B cell (primary cell): ENCODE measurements around the gene PITRM1. TPM values are rescaled to one million over a fixed set of nuclear protein-coding genes. Genes with fewer than 3 reads are reported as not detected.

Source experiments
- ATAC-seq: fragments of 200-7000 bp; cut with Tn5 transposase; one replicate; pipeline ENCODE4 v1.10.0; 2021; ENCODE audit warnings: low read depth, mild to moderate bottlenecking, moderate number of reproducible peaks, moderate library complexity
- CTCF ChIA-PET: fragments of 350-600 bp; sonication (Branson Sonifier 250); formaldehyde crosslinking; loops from one replicate; lab custom pipeline; 2021; ENCODE audit warnings: antibody characterized with exemption, inconsistent platforms; lab: Charles Lee
- POLR2A ChIA-PET: fragments of 350-600 bp; sonication (Branson Sonifier 250); formaldehyde crosslinking; loops from one replicate; lab custom pipeline; 2021; ENCODE audit warnings: antibody characterized with exemption; lab: Charles Lee
- DNase-seq: peaks from one replicate; pipeline ENCODE4 v3.0.0; 2013
- H2AFZ ChIP-seq: 2 replicates; pipeline ENCODE4 v1.6.1; 2012; ENCODE audit warnings: mild to moderate bottlenecking, low read depth, low read length; ENCODE audit not compliant: insufficient read depth, poor library complexity, severe bottlenecking
- H3K27ac ChIP-seq, 2 donors: 1 replicate in 1 of 2; 2 replicates in 1 of 2; pipeline ENCODE4 v1.5.1; 2012 to 2013; ENCODE audit warnings: low read length in 2 of 2, mild to moderate bottlenecking in 2 of 2, moderate library complexity in 1 of 2
- H3K27me3 ChIP-seq, 4 experiments: fragments of 200-600 bp in 1 of 4; sonication (generic) in 1 of 4; replicated peaks in 1 of 4; 1 replicate in 2 of 4; 2 replicates in 2 of 4; pipeline versions ENCODE4 v1.6.1 to v1.7.0; 2013 to 2016; ENCODE audit warnings: low read length in 3 of 4, mild to moderate bottlenecking in 2 of 4, mixed read lengths in 1 of 4, moderate library complexity in 1 of 4; ENCODE audit not compliant: insufficient read depth in 4 of 4, control insufficient read depth in 3 of 4; ENCODE audit errors: control extremely low read depth in 1 of 4
- H3K36me3 ChIP-seq, 2 experiments: replicated peaks in 1 of 2; 1 replicate in 1 of 2; 2 replicates in 1 of 2; pipeline versions ENCODE4 v1.6.1 to v1.7.1; 2013; ENCODE audit warnings: low read length in 1 of 2; ENCODE audit not compliant: insufficient read depth in 2 of 2, control insufficient read depth in 1 of 2; ENCODE audit errors: control extremely low read depth in 1 of 2, extremely low read depth in 1 of 2
- H3K4me1 ChIP-seq, 2 donors: fragments of 200-600 bp in 1 of 2; sonication (generic) in 1 of 2; 1 replicate in 1 of 2; 2 replicates in 1 of 2; pipeline versions ENCODE4 v1.5.1 to v1.6.1; 2013 to 2017; ENCODE audit warnings: low read length in 2 of 2; ENCODE audit not compliant: control insufficient read depth in 2 of 2, insufficient read depth in 2 of 2
- H3K4me2 ChIP-seq: replicated peaks from 2 replicates; pipeline ENCODE3; 2012; ENCODE audit warnings: mild to moderate bottlenecking, low read depth, low read length; ENCODE audit not compliant: poor library complexity, severe bottlenecking
- H3K4me3 ChIP-seq, 5 experiments: fragments of 200-600 bp in 1 of 5; sonication (generic) in 1 of 5; 1 replicate in 3 of 5; 2 replicates in 2 of 5; pipeline versions ENCODE4 v1.5.1 to v1.7.0; 2011 to 2016; ENCODE audit warnings: low read length in 4 of 5, mild to moderate bottlenecking in 4 of 5, low read depth in 2 of 5, control low read depth in 1 of 5, moderate library complexity in 1 of 5; ENCODE audit not compliant: insufficient read depth in 1 of 5; ENCODE audit errors: control extremely low read depth in 1 of 5, extremely low read depth in 1 of 5
- H3K79me2 ChIP-seq: fragments of 200-600 bp; sonication (generic); one replicate; pipeline ENCODE4 v1.6.0; 2016; ENCODE audit warnings: low read length; ENCODE audit not compliant: control insufficient read depth, insufficient read depth
- H3K9ac ChIP-seq: fragments of 200-600 bp; sonication (generic); 2 replicates; pipeline ENCODE4 v1.6.1; 2017; ENCODE audit warnings: mild to moderate bottlenecking, low read length, moderate library complexity
- H3K9me3 ChIP-seq, 3 donors: one replicate each; pipeline versions ENCODE4 v1.6.1 to v1.7.1; 2013; ENCODE audit warnings: low read length in 2 of 3; ENCODE audit not compliant: control insufficient read depth in 2 of 3, insufficient read depth in 1 of 3; ENCODE audit errors: control extremely low read depth in 1 of 3
- H4K20me1 ChIP-seq: 2 replicates; pipeline ENCODE4 v1.6.0; 2012; ENCODE audit warnings: mild to moderate bottlenecking, low read length; ENCODE audit not compliant: insufficient read depth, control insufficient read depth, poor library complexity, severe bottlenecking
- H3K27ac Mint-ChIP-seq: one replicate; pipeline ENCODE4 v1.8.0; 2021; ENCODE audit warnings: mixed read lengths
- H3K27me3 Mint-ChIP-seq: one replicate; pipeline ENCODE4 v1.8.0; 2021; ENCODE audit warnings: mixed read lengths
- H3K4me1 Mint-ChIP-seq: one replicate; pipeline ENCODE4 v1.8.0; 2021; ENCODE audit warnings: mixed read lengths
- H3K4me3 Mint-ChIP-seq: one replicate; pipeline ENCODE4 v1.8.0; 2021; ENCODE audit warnings: mixed read lengths
- H3K9me3 Mint-ChIP-seq: one replicate; pipeline ENCODE4 v1.8.0; 2022; ENCODE audit warnings: mixed read lengths; ENCODE audit not compliant: insufficient read depth
- EZH2 ChIP-seq: IDR thresholded peaks from 2 replicates; pipeline ENCODE4 v1.6.1; 2012; ENCODE audit warnings: borderline replicate concordance, low read depth, mild to moderate bottlenecking, moderate library complexity, low read length; ENCODE audit not compliant: insufficient read depth, poor library complexity, severe bottlenecking
- WGBS: methylation state at CpG from one replicate; pipeline ENCODE4 v1.1.5; 2013; ENCODE audit warnings: missing lambda C conversion rate; ENCODE audit not compliant: insufficient coverage; 5-methylcytosine and 5-hydroxymethylcytosine counted together
- intact Hi-C: fragments of 100-400 bp; cut with micrococcal nuclease; formaldehyde crosslinking; loops from one replicate; pipeline ENCODE4 v1.10.0; 2022
- polyA plus RNA-seq: library from polyadenylated mRNA; depleted of rRNA; stranded (reverse); fragments of >200 nt; gene quantifications from 2 replicates; pipeline ENCODE4 v1.2.3, GENCODE V29; 2012
- total RNA-seq, 2 donors: library from RNA; stranded (reverse); fragments of 120-200 nt in 1 of 2; gene quantifications; 1 replicate in 1 of 2; 2 replicates in 1 of 2; pipeline versions ENCODE4 v1.2.3 to v1.2.4, GENCODE V29; 2013 to 2022
- TF ChIP-seq, protein P1 (sequence below): fragments of 200-600 bp; IDR thresholded peaks from one replicate; pipeline ENCODE4 v1.8.0; 2022; ENCODE audit warnings: antibody characterized with exemption, mild to moderate bottlenecking

Gene PITRM1
- total and polyA plus RNA-seq, 2 donors (not counting 1 experiment from before 2014, with no cell fraction given) = 50.7 to 71.1 TPM

DNA sequence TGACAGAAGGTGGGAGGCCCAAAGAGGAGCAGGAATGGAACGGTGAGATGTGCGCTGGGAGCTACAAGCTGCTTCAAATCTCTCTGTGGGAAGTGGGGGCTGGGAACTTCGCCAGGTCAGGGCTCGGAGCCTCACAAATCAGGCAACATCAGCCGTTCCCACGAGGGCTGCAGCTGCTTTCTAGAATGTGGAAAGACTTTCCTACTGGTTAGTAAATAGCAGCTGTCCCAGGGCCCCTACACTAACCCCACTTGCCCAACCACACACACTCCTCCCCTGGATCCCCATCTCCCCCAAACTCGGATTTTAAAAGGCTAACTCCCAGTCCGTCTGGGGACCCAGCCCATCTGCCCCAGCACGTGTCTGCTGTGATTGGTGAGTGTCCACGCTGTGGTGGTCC is 40.6 kb upstream of the PITRM1 start:
- H3K27ac ChIP-seq = no peak overlapping the region
- 93% methylated on average over 6 of the region's 10 CpGs for WGBS
- Mint-ChIP-seq H3K4me1 (peaks cover 13% of the 10 kb centered on the region), H3K27me3 (peaks cover 9% of the 10 kb centered on the region), H3K27ac (no peak overlapping the region), H3K4me3 (no peak overlapping the region), H3K9me3 (no peaks in the 10 kb centered on the region)
- no peak overlapping the region for H3K4me3 ChIP-seq
- peaks cover 0 to 14% of the 10 kb centered on the region in 2 donors for H3K4me1 ChIP-seq
- intact Hi-C loops = no loop called here
- no peak overlapping the region for H2AFZ ChIP-seq
- no peak overlapping the region for H3K9ac ChIP-seq
- H3K36me3 ChIP-seq = no peaks in the 10 kb centered on the region
- ATAC-seq = no peak
- TF ChIP-seq EZH2 = no peak
- TF ChIP-seq, protein P1, sequence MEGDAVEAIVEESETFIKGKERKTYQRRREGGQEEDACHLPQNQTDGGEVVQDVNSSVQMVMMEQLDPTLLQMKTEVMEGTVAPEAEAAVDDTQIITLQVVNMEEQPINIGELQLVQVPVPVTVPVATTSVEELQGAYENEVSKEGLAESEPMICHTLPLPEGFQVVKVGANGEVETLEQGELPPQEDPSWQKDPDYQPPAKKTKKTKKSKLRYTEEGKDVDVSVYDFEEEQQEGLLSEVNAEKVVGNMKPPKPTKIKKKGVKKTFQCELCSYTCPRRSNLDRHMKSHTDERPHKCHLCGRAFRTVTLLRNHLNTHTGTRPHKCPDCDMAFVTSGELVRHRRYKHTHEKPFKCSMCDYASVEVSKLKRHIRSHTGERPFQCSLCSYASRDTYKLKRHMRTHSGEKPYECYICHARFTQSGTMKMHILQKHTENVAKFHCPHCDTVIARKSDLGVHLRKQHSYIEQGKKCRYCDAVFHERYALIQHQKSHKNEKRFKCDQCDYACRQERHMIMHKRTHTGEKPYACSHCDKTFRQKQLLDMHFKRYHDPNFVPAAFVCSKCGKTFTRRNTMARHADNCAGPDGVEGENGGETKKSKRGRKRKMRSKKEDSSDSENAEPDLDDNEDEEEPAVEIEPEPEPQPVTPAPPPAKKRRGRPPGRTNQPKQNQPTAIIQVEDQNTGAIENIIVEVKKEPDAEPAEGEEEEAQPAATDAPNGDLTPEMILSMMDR = no peak
- no peaks in the 10 kb centered on the region for H3K27me3 ChIP-seq
- no peaks in the 10 kb centered on the region for H4K20me1 ChIP-seq
- DNase-seq = no peak
- H3K79me2 ChIP-seq = no peaks in the 10 kb centered on the region
- ChIA-PET CTCF (no interaction called here), POLR2A (no interaction called here)
- no peaks in the 10 kb centered on the region for H3K9me3 ChIP-seq
- no peak overlapping the region for H3K4me2 ChIP-seq

DNA sequence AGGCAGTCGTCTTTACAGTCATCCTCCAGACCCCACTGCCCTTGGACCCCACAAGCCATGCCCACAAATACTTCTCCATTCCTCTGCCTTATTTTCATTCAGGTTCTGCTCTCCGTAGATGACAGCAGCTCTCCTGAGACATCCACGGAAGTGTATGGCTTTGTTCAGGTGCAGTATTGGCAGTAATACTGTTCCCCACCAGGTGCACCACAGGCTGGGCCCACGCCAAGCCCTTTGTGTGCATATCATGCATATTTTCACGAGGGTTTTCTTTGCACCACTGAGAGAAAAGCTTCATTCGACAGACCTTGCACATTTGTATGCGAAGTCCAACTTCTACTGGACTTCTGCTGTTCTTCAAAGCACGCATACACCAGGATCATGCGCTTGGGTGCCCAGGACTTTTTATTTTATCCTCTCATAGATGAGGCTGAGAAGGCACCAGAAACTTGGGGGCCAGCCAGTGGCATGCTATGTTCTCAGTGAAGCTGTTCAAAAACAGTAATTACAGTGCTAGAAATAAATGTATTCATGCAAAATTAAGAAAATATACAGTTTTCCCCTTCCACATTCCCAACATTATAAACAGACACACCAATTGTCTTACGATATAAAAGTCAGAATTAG is 37.8 kb upstream of the PITRM1 start:
- ChIA-PET POLR2A (no interaction called here), CTCF (interaction anchor here (1.4 kb wide), 1 partner anchor 17 kb away, joined by 3 read pairs; no protein-coding TSS in a partner anchor)
- Histone ChIP-seq H3K36me3 (no peaks in the 10 kb centered on the region), H3K79me2 (no peaks in the 10 kb centered on the region), H3K4me1 (peaks cover 0 to 17% of the 10 kb centered on the region in 2 donors), H3K27me3 (peaks cover 0 to 2% (median 0%) of the 10 kb centered on the region in 4 experiments), H3K9ac (no peak overlapping the region), H4K20me1 (no peaks in the 10 kb centered on the region), H2AFZ (no peak overlapping the region), H3K4me3 (no peak overlapping the region), H3K27ac (no peak overlapping the region), H3K4me2 (no peak overlapping the region), H3K9me3 (no peaks in the 10 kb centered on the region)
- ATAC-seq (no peak), DNase-seq (no peak)
- WGBS = 82% methylated on average over 9 of the region's 10 CpGs
- Mint-ChIP-seq H3K27ac (no peak overlapping the region), H3K4me3 (no peak overlapping the region), H3K4me1 (peaks cover 13% of the 10 kb centered on the region), H3K9me3 (no peaks in the 10 kb centered on the region), H3K27me3 (peaks cover 20% of the 10 kb centered on the region)
- intact Hi-C loops = no loop called here
- TF ChIP-seq, protein P1 = no peak
- no peak for TF ChIP-seq EZH2
